HepG2 (cell line): ENCODE measurements around the gene NUDT8. TPM values are rescaled to one million over a fixed set of nuclear protein-coding genes. Genes with fewer than 3 reads are reported as not detected.

Source experiments
- ATAD3A ChIP-seq: sonication (generic); formaldehyde crosslinking; IDR thresholded peaks from 2 replicates; pipeline ENCODE4 v1.4.0; 2020; ENCODE audit warnings: missing genetic modification reagents
- BCL6 ChIP-seq: IDR thresholded peaks from 2 replicates; pipeline ENCODE4 v1.6.1; 2016; ENCODE audit warnings: missing genetic modification reagents, missing compliant biosample characterization
- NCOR1 ChIP-seq: fragments of 200-600 bp; sonication (generic); IDR thresholded peaks from 2 replicates; pipeline ENCODE4 v1.7.0; 2017; ENCODE audit warnings: antibody characterized with exemption, low read length, borderline replicate concordance
- NFIC ChIP-seq: IDR thresholded peaks from 2 replicates; pipeline ENCODE4 v1.6.1; 2012; ENCODE audit warnings: mild to moderate bottlenecking, low read length, inconsistent platforms
- NR2F2 ChIP-seq: IDR thresholded peaks from 2 replicates; pipeline ENCODE4 v1.6.1; 2012; ENCODE audit warnings: low read depth, inconsistent platforms, borderline replicate concordance
- RCOR2 ChIP-seq: IDR thresholded peaks from 2 replicates; pipeline ENCODE4 v1.6.1; 2016; ENCODE audit warnings: missing biosample characterization, missing genetic modification reagents
- SETDB1 ChIP-seq: sonication (generic); formaldehyde crosslinking; IDR thresholded peaks from 2 replicates; pipeline ENCODE4 v1.5.1; 2020; ENCODE audit warnings: missing genetic modification reagents, mild to moderate bottlenecking, borderline replicate concordance
- TBL1XR1 ChIP-seq: fragments of 150-350 bp; IDR thresholded peaks from 2 replicates; pipeline ENCODE4 v1.6.1; 2014; ENCODE audit warnings: borderline replicate concordance, low read length; ENCODE audit not compliant: partially characterized antibody
- ZNF451 ChIP-seq: sonication (generic); formaldehyde crosslinking; IDR thresholded peaks from 2 replicates; pipeline ENCODE4 v1.5.0; 2020; ENCODE audit warnings: mild to moderate bottlenecking, missing genetic modification reagents
- ZNF530 ChIP-seq: sonication (generic); formaldehyde crosslinking; IDR thresholded peaks from 2 replicates; pipeline ENCODE4 v1.5.0; 2020; ENCODE audit warnings: low read depth, mild to moderate bottlenecking, missing genetic modification reagents
- ZNF557 ChIP-seq: sonication (generic); formaldehyde crosslinking; IDR thresholded peaks from 2 replicates; pipeline ENCODE4 v1.4.0; 2020; ENCODE audit warnings: missing genetic modification reagents
- ZNF564 ChIP-seq: sonication (generic); formaldehyde crosslinking; IDR thresholded peaks from 2 replicates; pipeline ENCODE4 v1.8.1; 2023; ENCODE audit warnings: mild to moderate bottlenecking, missing genetic modification reagents
- ZNF615 ChIP-seq: sonication (generic); formaldehyde crosslinking; IDR thresholded peaks from 2 replicates; pipeline ENCODE4 v1.5.0; 2020; ENCODE audit warnings: mild to moderate bottlenecking, missing genetic modification reagents, borderline replicate concordance
- ZNF674 ChIP-seq: sonication (generic); formaldehyde crosslinking; IDR thresholded peaks from 2 replicates; pipeline ENCODE4 v1.5.0; 2020; ENCODE audit warnings: low read depth, mild to moderate bottlenecking, missing genetic modification reagents
- ZNF788 ChIP-seq: sonication (generic); formaldehyde crosslinking; IDR thresholded peaks from 2 replicates; pipeline ENCODE4 v1.5.0; 2020; ENCODE audit warnings: mild to moderate bottlenecking, missing genetic modification reagents, borderline replicate concordance
- polyA plus RNA-seq, 8 experiments: library from polyadenylated mRNA; depleted of rRNA in 3 of 8; stranded (reverse) in 7 of 8; unstranded in 1 of 8; fragments of >200 nt; fragmentation: Illumina TruSeq in 4 of 8; extraction: Trizol in 4 of 8; gene quantifications; 2 replicates each; pipeline versions ENCODE4 v1.2.1 to v1.2.3, GENCODE V29; 2011 to 2016; ENCODE audit warnings: low read depth in 4 of 8, missing spikeins in 1 of 8, mixed read lengths in 1 of 8; ENCODE audit not compliant: insufficient read depth in 1 of 8
- total RNA-seq, 5 experiments: library from RNA; depleted of rRNA; stranded (reverse); fragments of >200 nt; fragmentation: Illumina TruSeq; extraction: Trizol; gene quantifications; 2 replicates each; pipeline ENCODE4 v1.2.3, GENCODE V29; 2016; ENCODE audit warnings: low read depth in 1 of 5
- TF ChIP-seq, protein P1 (sequence below): sonication (generic); IDR thresholded peaks from 2 replicates; pipeline ENCODE4 v1.6.1; 2016; ENCODE audit warnings: low read depth, borderline replicate concordance
- TF ChIP-seq, protein P2 (sequence below): sonication (generic); formaldehyde crosslinking; IDR thresholded peaks from 2 replicates; pipeline ENCODE4 v1.4.0; 2020; ENCODE audit warnings: missing genetic modification reagents
- TF ChIP-seq, protein P3 (sequence below): IDR thresholded peaks from 2 replicates; pipeline ENCODE4 v1.6.1; 2016; ENCODE audit warnings: missing biosample characterization, missing genetic modification reagents, low read depth

NUDT8 gene
- total and polyA plus RNA-seq, 2 of the 13 experiments (the other 11 are each of a cell fraction or from before 2014, with no cell fraction given), result 6.7 to 25.8 TPM

DNA sequence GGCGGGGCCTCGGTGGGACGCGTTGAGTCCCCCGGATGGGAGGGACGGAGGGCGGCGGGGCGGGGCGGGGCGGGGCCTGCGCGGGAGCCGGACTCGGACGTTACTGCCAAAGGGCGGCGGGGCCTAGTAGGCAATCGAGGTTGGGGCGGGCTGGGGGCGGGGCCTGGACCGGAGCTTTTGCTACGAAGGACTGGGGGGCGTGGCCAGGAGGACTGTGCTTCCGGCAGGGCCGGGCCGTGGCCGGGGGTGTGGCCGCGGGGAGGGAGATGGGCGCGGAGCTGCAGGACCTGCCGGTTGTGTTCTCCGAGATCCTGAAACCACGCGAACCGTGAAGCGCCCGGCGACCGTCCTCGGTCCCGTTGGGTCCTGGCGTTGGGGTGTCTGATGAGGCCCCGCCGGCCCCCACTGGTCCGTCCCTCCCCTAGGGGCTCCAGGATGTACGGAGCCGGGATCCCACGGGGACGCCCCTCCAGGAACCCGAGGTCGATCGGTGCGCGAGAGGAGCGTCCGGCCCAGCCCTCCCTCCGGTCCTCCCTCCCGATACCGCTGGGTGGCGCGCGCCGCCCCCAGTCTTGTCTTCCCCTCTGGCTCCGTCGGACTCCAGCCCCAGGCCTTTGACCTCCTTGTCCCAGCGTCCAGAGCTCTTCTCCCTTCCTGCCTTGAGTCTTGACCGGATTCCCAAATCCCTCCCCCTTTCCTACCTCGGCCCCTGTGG is 648 bp upstream of the NUDT8 start (continued):
- TF ChIP-seq NR2F2, result peak; percentile 51; the same call in 1 of the 2 replicates
- TF ChIP-seq ATAD3A (CRISPR knock-in tag), result no peak
- TF ChIP-seq, protein P1, sequence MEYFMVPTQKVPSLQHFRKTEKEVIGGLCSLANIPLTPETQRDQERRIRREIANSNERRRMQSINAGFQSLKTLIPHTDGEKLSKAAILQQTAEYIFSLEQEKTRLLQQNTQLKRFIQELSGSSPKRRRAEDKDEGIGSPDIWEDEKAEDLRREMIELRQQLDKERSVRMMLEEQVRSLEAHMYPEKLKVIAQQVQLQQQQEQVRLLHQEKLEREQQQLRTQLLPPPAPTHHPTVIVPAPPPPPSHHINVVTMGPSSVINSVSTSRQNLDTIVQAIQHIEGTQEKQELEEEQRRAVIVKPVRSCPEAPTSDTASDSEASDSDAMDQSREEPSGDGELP, result no peak
- peak; percentile 69; the same call in 1 of the 2 replicates for TF ChIP-seq ZNF788 (CRISPR knock-in tag)
- TF ChIP-seq SETDB1 (CRISPR knock-in tag), result no peak
- TF ChIP-seq ZNF557 (CRISPR knock-in tag), result 0 out of 2 replicates have a peak, but pooled peaks have one; percentile 70
- 0 out of 2 replicates have a peak, but pooled peaks have one; percentile 25 for TF ChIP-seq BCL6
- TF ChIP-seq ZNF615 (CRISPR knock-in tag), result no peak; the same call in 1 of the 2 replicates
- no peak for TF ChIP-seq RCOR2 (CRISPR knock-in tag)
- TF ChIP-seq, protein P2, sequence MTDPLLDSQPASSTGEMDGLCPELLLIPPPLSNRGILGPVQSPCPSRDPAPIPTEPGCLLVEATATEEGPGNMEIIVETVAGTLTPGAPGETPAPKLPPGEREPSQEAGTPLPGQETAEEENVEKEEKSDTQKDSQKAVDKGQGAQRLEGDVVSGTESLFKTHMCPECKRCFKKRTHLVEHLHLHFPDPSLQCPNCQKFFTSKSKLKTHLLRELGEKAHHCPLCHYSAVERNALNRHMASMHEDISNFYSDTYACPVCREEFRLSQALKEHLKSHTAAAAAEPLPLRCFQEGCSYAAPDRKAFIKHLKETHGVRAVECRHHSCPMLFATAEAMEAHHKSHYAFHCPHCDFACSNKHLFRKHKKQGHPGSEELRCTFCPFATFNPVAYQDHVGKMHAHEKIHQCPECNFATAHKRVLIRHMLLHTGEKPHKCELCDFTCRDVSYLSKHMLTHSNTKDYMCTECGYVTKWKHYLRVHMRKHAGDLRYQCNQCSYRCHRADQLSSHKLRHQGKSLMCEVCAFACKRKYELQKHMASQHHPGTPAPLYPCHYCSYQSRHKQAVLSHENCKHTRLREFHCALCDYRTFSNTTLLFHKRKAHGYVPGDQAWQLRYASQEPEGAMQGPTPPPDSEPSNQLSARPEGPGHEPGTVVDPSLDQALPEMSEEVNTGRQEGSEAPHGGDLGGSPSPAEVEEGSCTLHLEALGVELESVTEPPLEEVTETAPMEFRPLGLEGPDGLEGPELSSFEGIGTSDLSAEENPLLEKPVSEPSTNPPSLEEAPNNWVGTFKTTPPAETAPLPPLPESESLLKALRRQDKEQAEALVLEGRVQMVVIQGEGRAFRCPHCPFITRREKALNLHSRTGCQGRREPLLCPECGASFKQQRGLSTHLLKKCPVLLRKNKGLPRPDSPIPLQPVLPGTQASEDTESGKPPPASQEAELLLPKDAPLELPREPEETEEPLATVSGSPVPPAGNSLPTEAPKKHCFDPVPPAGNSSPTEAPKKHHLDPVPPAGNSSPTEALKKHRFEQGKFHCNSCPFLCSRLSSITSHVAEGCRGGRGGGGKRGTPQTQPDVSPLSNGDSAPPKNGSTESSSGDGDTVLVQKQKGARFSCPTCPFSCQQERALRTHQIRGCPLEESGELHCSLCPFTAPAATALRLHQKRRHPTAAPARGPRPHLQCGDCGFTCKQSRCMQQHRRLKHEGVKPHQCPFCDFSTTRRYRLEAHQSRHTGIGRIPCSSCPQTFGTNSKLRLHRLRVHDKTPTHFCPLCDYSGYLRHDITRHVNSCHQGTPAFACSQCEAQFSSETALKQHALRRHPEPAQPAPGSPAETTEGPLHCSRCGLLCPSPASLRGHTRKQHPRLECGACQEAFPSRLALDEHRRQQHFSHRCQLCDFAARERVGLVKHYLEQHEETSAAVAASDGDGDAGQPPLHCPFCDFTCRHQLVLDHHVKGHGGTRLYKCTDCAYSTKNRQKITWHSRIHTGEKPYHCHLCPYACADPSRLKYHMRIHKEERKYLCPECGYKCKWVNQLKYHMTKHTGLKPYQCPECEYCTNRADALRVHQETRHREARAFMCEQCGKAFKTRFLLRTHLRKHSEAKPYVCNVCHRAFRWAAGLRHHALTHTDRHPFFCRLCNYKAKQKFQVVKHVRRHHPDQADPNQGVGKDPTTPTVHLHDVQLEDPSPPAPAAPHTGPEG (CRISPR knock-in tag), result no peak
- TF ChIP-seq, protein P3, sequence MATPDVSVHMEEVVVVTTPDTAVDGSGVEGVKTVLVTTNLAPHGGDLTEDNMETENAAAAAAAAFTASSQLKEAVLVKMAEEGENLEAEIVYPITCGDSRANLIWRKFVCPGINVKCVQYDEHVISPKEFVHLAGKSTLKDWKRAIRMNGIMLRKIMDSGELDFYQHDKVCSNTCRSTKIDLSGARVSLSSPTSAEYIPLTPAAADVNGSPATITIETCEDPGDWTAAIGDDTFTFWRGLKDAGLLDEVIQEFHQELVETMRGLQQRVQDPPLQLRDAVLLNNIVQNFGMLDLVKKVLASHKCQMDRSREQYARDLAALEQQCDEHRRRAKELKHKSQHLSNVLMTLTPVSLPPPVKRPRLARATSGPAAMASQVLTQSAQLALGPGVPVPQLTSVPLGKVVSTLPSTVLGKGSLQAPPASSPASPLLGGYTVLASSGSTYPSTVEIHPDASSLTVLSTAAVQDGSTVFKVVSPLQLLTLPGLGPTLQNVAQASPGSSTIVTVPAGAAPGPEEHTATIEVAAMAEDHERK (CRISPR knock-in tag), result no peak
- TF ChIP-seq ZNF530 (CRISPR knock-in tag), result no peak
- TF ChIP-seq ZNF674, result 0 out of 2 replicates have a peak, but pooled peaks have one; percentile 42
- TF ChIP-seq NFIC, result no peak
- TF ChIP-seq TBL1XR1, result no peak
- peak; percentile 56; the same call in 1 of the 2 replicates for TF ChIP-seq ZNF564 (CRISPR knock-in tag)
- TF ChIP-seq ZNF451, result no peak; the same call in none of the 2 replicates
- TF ChIP-seq NCOR1, result 0 out of 2 replicates have a peak, but pooled peaks have one; percentile 39
